Breast epithelium (tissue), 4 donors: ENCODE measurements around the gene TALDO1. TPM values are rescaled to one million over a fixed set of nuclear protein-coding genes. Genes with fewer than 3 reads are reported as not detected.
"Not testable (repeated sequence)": the region's sequence is repeated elsewhere in the genome, so short reads cannot be mapped to it uniquely, and the experiment has no call there.

Experiments
- DNase-seq, 2 donors: peaks; one replicate each; pipeline ENCODE4 v3.0.0-alpha.2; 2019; ENCODE audit warnings: low spot score in 2 of 2
- H3K27ac ChIP-seq, 2 donors: fragments of 200-600 bp; sonication (generic) in 1 of 2; one replicate each; pipeline ENCODE4 v1.5.1; 2016 to 2019; ENCODE audit warnings: mild to moderate bottlenecking in 1 of 2
- H3K27me3 ChIP-seq, 2 donors: fragments of 200-600 bp; sonication (generic) in 1 of 2; one replicate each; pipeline versions ENCODE4 v1.5.1 to v1.6.0; 2017 to 2019; ENCODE audit warnings: control low read depth in 1 of 2, mild to moderate bottlenecking in 1 of 2
- H3K36me3 ChIP-seq: fragments of 200-600 bp; one replicate; pipeline ENCODE4 v1.5.1; 2019
- H3K4me1 ChIP-seq, 2 donors: fragments of 200-600 bp; sonication (generic); one replicate each; pipeline ENCODE4 v1.5.1; 2016 to 2019; ENCODE audit warnings: control low read depth in 1 of 2
- H3K4me3 ChIP-seq, 3 donors: fragments of 200-600 bp; sonication (generic); 1 replicate in 2 of 3; 2 replicates in 1 of 3; pipeline ENCODE4 v1.5.1; 2016 to 2019; ENCODE audit warnings: mild to moderate bottlenecking in 3 of 3, moderate library complexity in 2 of 3
- H3K9me3 ChIP-seq, 2 donors: fragments of 200-600 bp; sonication (generic) in 1 of 2; one replicate each; pipeline ENCODE4 v1.5.1; 2016 to 2019; ENCODE audit warnings: control low read depth in 1 of 2
- POLR2A ChIP-seq: fragments of 450-650 bp; IDR thresholded peaks from one replicate; pipeline ENCODE4 v1.6.1; 2016; ENCODE audit warnings: antibody characterized with exemption, mild to moderate bottlenecking, moderate library complexity
- POLR2AphosphoS5 ChIP-seq, 3 donors: sonication (generic); formaldehyde crosslinking; IDR thresholded peaks; one replicate each; pipeline ENCODE4 v1.6.1; 2017; ENCODE audit warnings: antibody characterized with exemption in 3 of 3
- intact Hi-C: fragments of 100-400 bp; cut with DNase I; formaldehyde crosslinking; loops from one replicate; pipeline ENCODE4 v1.15.1; 2023; ENCODE audit warnings: low total_unique reads
- total RNA-seq, 3 donors: library from RNA; depleted of rRNA; stranded (reverse); fragments of >200 nt; gene quantifications; one replicate each; pipeline ENCODE4 v1.1.0, GENCODE V29; 2016
- TF ChIP-seq, protein P1 (sequence below), 3 donors: fragments of 450-650 bp; IDR thresholded peaks; one replicate each; pipeline ENCODE4 v1.5.1; 2016 to 2017; ENCODE audit warnings: antibody characterized with exemption in 3 of 3, mild to moderate bottlenecking in 3 of 3, moderate library complexity in 3 of 3

The TALDO1 gene
- total RNA-seq, 3 donors from 2014 or later = 137 to 239 (median 141) TPM

DNA sequence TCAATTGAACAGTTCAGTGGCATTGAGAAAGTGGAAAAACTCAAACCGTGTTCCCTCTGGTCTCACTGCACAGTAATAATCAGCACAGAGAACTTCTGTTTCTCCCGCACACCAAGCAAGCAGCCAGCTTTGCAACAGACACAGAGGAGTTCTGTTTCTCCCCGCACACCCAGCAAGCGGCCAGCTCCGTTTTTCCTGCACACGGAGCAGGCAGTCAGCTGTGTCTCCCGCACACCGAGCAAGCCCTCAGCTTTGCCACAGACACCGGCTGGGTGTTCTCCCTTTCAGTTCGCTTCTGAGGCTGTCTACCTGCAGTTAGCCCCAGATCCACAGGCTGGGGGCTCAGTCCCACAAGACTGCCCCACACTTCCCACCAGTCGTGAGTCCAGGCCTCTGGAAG, 9.9 kb upstream of the TALDO1 start:
- Histone ChIP-seq H3K27ac (no peak overlapping the region), H3K36me3 (no peaks in the 10 kb centered on the region), H3K4me1 (no peaks in the 10 kb centered on the region), H3K27me3 (no peaks in the 10 kb centered on the region), H3K9me3 (no peaks in the 10 kb centered on the region), H3K4me3 (no peak overlapping the region)
- TF ChIP-seq, protein P1, sequence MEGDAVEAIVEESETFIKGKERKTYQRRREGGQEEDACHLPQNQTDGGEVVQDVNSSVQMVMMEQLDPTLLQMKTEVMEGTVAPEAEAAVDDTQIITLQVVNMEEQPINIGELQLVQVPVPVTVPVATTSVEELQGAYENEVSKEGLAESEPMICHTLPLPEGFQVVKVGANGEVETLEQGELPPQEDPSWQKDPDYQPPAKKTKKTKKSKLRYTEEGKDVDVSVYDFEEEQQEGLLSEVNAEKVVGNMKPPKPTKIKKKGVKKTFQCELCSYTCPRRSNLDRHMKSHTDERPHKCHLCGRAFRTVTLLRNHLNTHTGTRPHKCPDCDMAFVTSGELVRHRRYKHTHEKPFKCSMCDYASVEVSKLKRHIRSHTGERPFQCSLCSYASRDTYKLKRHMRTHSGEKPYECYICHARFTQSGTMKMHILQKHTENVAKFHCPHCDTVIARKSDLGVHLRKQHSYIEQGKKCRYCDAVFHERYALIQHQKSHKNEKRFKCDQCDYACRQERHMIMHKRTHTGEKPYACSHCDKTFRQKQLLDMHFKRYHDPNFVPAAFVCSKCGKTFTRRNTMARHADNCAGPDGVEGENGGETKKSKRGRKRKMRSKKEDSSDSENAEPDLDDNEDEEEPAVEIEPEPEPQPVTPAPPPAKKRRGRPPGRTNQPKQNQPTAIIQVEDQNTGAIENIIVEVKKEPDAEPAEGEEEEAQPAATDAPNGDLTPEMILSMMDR (IDR thresholded peaks at IDR 0.05) = no peak
- no peak for TF ChIP-seq POLR2AphosphoS5 (IDR thresholded peaks at IDR 0.05)
- TF ChIP-seq POLR2A = no peak
- intact Hi-C loops = loop anchor here (2.0 kb wide), 1 partner anchor 79 kb away; no protein-coding TSS in a partner anchor
- no peak for DNase-seq

DNA sequence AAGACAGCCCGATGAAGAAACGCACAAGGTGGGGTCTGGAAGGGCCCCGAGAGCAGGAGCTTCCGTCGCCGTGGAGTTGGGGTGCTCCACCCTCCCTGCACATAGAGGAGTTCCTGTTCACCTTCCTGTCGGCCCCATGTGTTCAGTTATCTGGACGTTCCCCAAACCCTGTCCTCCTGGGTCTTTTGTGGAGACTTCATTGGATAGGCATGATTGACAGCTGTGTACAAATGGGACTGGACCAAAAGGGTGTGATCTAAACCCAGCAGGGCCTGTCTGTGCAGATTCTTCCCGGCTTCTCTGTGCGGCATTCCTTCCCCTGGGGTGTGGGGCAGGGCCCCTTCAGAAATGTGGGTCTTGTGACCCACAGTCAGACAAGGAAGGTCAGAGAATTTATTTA, 9.4 kb upstream of the TALDO1 start:
- not testable (repeated sequence) for H3K9me3 ChIP-seq, H3K36me3 ChIP-seq, H3K4me1 ChIP-seq, DNase-seq, H3K27me3 ChIP-seq, H3K4me3 ChIP-seq, H3K27ac ChIP-seq
- intact Hi-C loops = loop anchor here (2.0 kb wide), 1 partner anchor 79 kb away; no protein-coding TSS in a partner anchor

DNA sequence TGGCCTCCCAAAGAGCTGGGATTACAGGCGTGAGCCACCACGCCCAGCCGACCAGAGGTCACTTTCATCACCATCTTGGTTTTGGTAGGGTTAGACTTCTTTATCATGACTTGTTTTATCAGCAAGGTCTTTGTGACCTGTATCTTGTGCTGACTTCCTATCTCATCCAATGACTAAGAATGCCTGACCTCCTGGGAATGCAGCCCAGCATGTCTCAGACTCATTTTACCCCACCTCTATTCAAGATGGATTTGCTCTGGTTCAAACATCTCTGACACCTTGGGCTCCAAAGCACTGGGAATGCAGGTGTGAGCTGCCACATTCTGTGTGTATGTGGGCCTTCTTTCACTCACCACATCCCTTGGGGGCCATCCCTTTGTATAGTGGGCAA, 5.1 kb upstream of the TALDO1 start:
- no peak for DNase-seq
- Histone ChIP-seq H3K27ac (no peak overlapping the region), H3K9me3 (no peaks in the 10 kb centered on the region), H3K27me3 (no peaks in the 10 kb centered on the region), H3K36me3 (no peaks in the 10 kb centered on the region), H3K4me3 (no peak overlapping the region), H3K4me1 (no peaks in the 10 kb centered on the region)
- TF ChIP-seq POLR2A = no peak
- TF ChIP-seq, protein P1 (IDR thresholded peaks at IDR 0.05) = no peak
- no peak for TF ChIP-seq POLR2AphosphoS5 (IDR thresholded peaks at IDR 0.05)
- intact Hi-C loops = no loop called here

DNA sequence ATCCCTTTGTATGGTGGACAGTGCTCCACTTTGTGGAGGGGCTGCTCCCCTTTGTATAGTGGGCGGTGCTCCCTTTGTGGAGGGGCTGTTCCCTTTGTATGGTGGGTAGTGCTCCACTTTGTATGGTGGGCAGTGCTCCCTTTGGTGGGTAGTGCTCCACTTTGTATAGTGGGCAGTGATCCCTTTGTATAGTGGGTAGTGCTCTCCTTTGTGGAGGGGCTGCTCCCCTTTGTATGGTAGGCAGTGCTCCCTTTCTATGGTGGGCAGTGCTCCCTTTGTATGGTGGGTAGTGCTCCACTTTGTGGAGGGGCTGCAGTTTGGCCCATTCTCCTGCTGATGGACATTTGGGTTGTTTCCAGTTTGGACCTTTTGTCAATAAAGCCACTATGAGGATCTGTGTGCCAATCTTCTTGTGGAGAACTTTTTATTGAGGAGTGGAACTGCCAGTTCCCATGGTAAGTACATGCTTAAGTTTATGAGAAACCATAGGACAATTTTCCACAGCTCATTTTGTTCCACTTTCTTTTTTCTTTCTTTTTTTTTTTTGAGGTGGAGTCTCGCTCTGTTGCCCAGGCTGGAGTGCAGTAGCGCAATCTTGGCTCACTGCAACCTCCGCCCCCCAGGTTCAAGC, 4.6 kb upstream of the TALDO1 start:
- Histone ChIP-seq H3K9me3 (no peaks in the 10 kb centered on the region), H3K4me3 (no peak overlapping the region), H3K27ac (no peak overlapping the region), H3K4me1 (no peaks in the 10 kb centered on the region), H3K36me3 (no peaks in the 10 kb centered on the region), H3K27me3 (no peaks in the 10 kb centered on the region)
- intact Hi-C loops = no loop called here
- TF ChIP-seq POLR2AphosphoS5 (IDR thresholded peaks at IDR 0.05) = no peak
- TF ChIP-seq, protein P1 (IDR thresholded peaks at IDR 0.05) = no peak
- no peak for TF ChIP-seq POLR2A
- DNase-seq = no peak

DNA sequence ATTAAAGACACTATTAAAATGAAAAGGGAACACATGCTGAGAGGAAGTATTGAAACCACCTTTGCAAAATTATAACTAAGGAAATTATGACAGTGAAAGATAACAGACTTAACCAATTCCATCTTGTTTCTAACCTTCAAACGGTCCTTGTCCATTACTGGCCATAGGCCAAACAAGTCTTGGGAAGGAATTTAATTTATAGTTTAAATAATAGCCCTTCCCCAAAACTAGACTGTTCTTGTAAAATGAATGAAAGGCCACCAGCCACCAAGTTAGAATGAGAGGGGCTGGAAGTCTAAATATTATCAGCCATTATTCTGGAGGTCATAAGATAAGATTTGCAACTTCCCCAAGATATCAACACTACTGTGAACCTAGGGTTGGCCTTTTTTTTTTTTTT, 1.8 kb upstream of the TALDO1 start:
- Histone ChIP-seq H3K36me3 (no peaks in the 10 kb centered on the region), H3K27ac (no peak overlapping the region), H3K4me1 (peaks cover 0 to 9% of the 10 kb centered on the region in 2 donors), H3K27me3 (no peaks in the 10 kb centered on the region), H3K9me3 (no peaks in the 10 kb centered on the region), H3K4me3 (no peak overlapping the region)
- DNase-seq = no peak
- intact Hi-C loops = loop anchor here (5.0 kb wide), 1 partner anchor 1832 kb away; no protein-coding TSS in a partner anchor
- TF ChIP-seq POLR2A = no peak
- no peak for TF ChIP-seq POLR2AphosphoS5 (IDR thresholded peaks at IDR 0.05)
- TF ChIP-seq, protein P1 (IDR thresholded peaks at IDR 0.05) = no peak
